GM12878 (cell line): ENCODE data around the gene CEP135. TPM values are rescaled to one million over a fixed set of nuclear protein-coding genes. Genes with fewer than 3 reads are reported as not detected.

Source experiments
- GABPA ChIP-seq: IDR thresholded peaks from 2 replicates; pipeline ENCODE4 v1.6.1; 2014; ENCODE audit warnings: antibody characterized with exemption, low read depth, mild to moderate bottlenecking, inconsistent platforms
- KAT2A ChIP-seq: conservative IDR thresholded peaks from 2 replicates; pipeline ENCODE4 v1.6.1; 2011; ENCODE audit warnings: low read depth, low read length; ENCODE audit not compliant: control insufficient read depth
- POU2F2 ChIP-seq: IDR thresholded peaks from 3 replicates; pipeline ENCODE4 v1.6.1; 2011; ENCODE audit warnings: low read depth, mild to moderate bottlenecking, low read length, borderline replicate concordance
- SP1 ChIP-seq: IDR thresholded peaks from one replicate; pipeline ENCODE4 v1.6.1; 2011; ENCODE audit warnings: low read depth, low read length
- SREBF1 ChIP-seq: IDR thresholded peaks from 2 replicates; pipeline ENCODE4 v1.6.1; 2012; ENCODE audit warnings: mild to moderate bottlenecking, low read length
- ZZZ3 ChIP-seq: IDR thresholded peaks from 2 replicates; pipeline ENCODE4 v1.6.1; 2011; ENCODE audit warnings: low read depth; ENCODE audit not compliant: control insufficient read depth, insufficient read length
- polyA plus RNA-seq, 11 experiments: library from polyadenylated mRNA; depleted of rRNA in 4 of 11; unstranded in 6 of 11; stranded (reverse) in 5 of 11; fragments of >200 nt; fragmentation: Nextera tagmentation in 4 of 11; fragmentation: Illumina TruSeq in 1 of 11; extraction: Ambion mirVana in 4 of 11; extraction: Trizol in 1 of 11; gene quantifications; 1 replicate in 1 of 11; 2 replicates in 10 of 11; pipeline versions ENCODE4 v1.2.1 to v1.2.3, GENCODE V29; 2011 to 2016; ENCODE audit warnings: inconsistent platforms in 2 of 11, missing spikeins in 2 of 11, low read depth in 1 of 11
- total RNA-seq, 4 experiments: library from RNA; depleted of rRNA in 3 of 4; stranded (reverse); fragments of >200 nt in 3 of 4; fragmentation: Illumina TruSeq in 1 of 4; extraction: Trizol in 1 of 4; gene quantifications; 2 replicates each; pipeline versions ENCODE4 v1.2.1 to v1.2.3, GENCODE V29; 2013 to 2021
- TF ChIP-seq, protein P1 (sequence below): IDR thresholded peaks from 2 replicates; pipeline ENCODE4 v1.6.1; 2011; ENCODE audit warnings: mild to moderate bottlenecking, low read depth, low read length, moderate library complexity; ENCODE audit not compliant: insufficient replicate concordance
- TF ChIP-seq, protein P2 (sequence below): fragments of 450-650 bp; formaldehyde crosslinking; IDR thresholded peaks from 2 replicates; pipeline ENCODE4 v1.4.0; 2022; ENCODE audit warnings: mild to moderate bottlenecking, moderate library complexity
- TF ChIP-seq, protein P3 (sequence below): IDR thresholded peaks from 2 replicates; pipeline ENCODE4 v1.6.1; 2012; ENCODE audit warnings: improper control_type of control experiment, low read depth, low read length; ENCODE audit not compliant: insufficient replicate concordance
- TF ChIP-seq, protein P4 (sequence below): fragments of 450-650 bp; IDR thresholded peaks from 2 replicates; pipeline ENCODE4 v1.6.1; 2018; ENCODE audit warnings: borderline replicate concordance, mild to moderate bottlenecking; ENCODE audit not compliant: partially characterized antibody
- TF ChIP-seq, protein P5 (sequence below): fragments of 450-650 bp; IDR thresholded peaks from 2 replicates; pipeline ENCODE4 v1.6.1; 2017; ENCODE audit warnings: mild to moderate bottlenecking, moderate library complexity

CEP135 gene
- total and polyA plus RNA-seq, 10 of the 15 experiments (the other 5 are each of a cell fraction or from before 2014, with no cell fraction given) = 2.9 to 13.6 (median 10.1) TPM

DNA sequence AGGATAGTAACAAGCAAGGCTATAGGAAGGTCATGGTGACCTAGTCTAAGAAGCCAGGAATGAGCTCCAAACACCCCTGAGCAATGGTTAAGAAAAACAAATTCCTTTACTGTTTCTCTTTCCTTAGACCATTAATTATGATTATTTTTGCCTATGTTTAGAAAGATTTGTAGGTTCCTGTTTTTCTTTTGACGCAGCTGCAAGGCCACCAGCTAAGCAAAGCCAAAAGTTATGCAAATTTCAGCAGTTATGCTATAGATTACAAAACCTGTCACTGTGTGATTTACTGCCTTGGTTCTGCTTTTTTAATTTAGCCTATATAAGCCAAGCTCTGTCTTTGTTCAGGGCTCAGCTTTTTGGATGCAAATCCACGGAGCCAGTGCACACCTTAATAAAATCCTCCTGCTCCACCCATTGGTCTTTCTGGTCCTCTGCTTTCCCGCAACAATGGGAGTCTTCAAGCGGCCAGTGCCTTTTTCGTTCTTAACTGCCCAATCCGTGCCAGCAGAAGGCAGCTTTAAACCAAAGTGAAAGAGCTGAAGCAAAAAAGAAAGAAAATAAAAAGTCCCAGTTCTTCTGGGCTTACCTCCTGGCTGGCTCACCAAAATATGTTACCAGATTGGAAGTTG is 1.4 kb upstream of the CEP135 start (continued):
- TF ChIP-seq, protein P1, sequence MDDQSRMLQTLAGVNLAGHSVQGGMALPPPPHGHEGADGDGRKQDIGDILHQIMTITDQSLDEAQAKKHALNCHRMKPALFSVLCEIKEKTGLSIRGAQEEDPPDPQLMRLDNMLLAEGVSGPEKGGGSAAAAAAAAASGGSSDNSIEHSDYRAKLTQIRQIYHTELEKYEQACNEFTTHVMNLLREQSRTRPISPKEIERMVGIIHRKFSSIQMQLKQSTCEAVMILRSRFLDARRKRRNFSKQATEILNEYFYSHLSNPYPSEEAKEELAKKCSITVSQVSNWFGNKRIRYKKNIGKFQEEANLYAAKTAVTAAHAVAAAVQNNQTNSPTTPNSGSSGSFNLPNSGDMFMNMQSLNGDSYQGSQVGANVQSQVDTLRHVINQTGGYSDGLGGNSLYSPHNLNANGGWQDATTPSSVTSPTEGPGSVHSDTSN = peak; percentile 89
- no peak for TF ChIP-seq GABPA
- TF ChIP-seq, protein P2, sequence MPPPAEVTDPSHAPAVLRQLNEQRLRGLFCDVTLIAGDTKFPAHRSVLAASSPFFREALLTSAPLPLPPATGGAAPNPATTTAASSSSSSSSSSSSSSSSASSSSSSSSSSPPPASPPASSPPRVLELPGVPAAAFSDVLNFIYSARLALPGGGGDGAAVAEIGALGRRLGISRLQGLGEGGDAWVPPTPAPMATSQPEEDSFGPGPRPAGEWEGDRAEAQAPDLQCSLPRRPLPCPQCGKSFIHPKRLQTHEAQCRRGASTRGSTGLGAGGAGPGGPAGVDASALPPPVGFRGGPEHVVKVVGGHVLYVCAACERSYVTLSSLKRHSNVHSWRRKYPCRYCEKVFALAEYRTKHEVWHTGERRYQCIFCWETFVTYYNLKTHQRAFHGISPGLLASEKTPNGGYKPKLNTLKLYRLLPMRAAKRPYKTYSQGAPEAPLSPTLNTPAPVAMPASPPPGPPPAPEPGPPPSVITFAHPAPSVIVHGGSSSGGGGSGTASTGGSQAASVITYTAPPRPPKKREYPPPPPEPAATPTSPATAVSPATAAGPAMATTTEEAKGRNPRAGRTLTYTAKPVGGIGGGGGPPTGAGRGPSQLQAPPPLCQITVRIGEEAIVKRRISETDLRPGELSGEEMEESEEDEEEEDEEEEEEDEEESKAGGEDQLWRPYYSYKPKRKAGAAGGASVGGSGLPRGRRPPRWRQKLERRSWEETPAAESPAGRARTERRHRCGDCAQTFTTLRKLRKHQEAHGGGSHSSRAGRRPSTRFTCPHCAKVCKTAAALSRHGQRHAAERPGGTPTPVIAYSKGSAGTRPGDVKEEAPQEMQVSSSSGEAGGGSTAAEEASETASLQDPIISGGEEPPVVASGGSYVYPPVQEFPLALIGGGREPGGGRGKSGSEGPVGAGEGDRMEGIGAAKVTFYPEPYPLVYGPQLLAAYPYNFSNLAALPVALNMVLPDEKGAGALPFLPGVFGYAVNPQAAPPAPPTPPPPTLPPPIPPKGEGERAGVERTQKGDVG (CRISPR knock-in tag) = no peak
- TF ChIP-seq, protein P3, sequence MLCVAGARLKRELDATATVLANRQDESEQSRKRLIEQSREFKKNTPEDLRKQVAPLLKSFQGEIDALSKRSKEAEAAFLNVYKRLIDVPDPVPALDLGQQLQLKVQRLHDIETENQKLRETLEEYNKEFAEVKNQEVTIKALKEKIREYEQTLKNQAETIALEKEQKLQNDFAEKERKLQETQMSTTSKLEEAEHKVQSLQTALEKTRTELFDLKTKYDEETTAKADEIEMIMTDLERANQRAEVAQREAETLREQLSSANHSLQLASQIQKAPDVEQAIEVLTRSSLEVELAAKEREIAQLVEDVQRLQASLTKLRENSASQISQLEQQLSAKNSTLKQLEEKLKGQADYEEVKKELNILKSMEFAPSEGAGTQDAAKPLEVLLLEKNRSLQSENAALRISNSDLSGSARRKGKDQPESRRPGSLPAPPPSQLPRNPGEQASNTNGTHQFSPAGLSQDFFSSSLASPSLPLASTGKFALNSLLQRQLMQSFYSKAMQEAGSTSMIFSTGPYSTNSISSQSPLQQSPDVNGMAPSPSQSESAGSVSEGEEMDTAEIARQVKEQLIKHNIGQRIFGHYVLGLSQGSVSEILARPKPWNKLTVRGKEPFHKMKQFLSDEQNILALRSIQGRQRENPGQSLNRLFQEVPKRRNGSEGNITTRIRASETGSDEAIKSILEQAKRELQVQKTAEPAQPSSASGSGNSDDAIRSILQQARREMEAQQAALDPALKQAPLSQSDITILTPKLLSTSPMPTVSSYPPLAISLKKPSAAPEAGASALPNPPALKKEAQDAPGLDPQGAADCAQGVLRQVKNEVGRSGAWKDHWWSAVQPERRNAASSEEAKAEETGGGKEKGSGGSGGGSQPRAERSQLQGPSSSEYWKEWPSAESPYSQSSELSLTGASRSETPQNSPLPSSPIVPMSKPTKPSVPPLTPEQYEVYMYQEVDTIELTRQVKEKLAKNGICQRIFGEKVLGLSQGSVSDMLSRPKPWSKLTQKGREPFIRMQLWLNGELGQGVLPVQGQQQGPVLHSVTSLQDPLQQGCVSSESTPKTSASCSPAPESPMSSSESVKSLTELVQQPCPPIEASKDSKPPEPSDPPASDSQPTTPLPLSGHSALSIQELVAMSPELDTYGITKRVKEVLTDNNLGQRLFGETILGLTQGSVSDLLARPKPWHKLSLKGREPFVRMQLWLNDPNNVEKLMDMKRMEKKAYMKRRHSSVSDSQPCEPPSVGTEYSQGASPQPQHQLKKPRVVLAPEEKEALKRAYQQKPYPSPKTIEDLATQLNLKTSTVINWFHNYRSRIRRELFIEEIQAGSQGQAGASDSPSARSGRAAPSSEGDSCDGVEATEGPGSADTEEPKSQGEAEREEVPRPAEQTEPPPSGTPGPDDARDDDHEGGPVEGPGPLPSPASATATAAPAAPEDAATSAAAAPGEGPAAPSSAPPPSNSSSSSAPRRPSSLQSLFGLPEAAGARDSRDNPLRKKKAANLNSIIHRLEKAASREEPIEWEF = no peak
- TF ChIP-seq, protein P4, sequence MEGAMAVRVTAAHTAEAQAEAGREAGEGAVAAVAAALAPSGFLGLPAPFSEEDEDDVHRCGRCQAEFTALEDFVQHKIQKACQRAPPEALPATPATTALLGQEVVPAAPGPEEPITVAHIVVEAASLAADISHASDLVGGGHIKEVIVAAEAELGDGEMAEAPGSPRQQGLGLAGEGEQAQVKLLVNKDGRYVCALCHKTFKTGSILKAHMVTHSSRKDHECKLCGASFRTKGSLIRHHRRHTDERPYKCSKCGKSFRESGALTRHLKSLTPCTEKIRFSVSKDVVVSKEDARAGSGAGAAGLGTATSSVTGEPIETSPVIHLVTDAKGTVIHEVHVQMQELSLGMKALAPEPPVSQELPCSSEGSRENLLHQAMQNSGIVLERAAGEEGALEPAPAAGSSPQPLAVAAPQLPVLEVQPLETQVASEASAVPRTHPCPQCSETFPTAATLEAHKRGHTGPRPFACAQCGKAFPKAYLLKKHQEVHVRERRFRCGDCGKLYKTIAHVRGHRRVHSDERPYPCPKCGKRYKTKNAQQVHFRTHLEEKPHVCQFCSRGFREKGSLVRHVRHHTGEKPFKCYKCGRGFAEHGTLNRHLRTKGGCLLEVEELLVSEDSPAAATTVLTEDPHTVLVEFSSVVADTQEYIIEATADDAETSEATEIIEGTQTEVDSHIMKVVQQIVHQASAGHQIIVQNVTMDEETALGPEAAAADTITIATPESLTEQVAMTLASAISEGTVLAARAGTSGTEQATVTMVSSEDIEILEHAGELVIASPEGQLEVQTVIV = no peak
- TF ChIP-seq POU2F2 = peak; percentile 75; the same call in 1 of the 3 replicates
- TF ChIP-seq, protein P5, sequence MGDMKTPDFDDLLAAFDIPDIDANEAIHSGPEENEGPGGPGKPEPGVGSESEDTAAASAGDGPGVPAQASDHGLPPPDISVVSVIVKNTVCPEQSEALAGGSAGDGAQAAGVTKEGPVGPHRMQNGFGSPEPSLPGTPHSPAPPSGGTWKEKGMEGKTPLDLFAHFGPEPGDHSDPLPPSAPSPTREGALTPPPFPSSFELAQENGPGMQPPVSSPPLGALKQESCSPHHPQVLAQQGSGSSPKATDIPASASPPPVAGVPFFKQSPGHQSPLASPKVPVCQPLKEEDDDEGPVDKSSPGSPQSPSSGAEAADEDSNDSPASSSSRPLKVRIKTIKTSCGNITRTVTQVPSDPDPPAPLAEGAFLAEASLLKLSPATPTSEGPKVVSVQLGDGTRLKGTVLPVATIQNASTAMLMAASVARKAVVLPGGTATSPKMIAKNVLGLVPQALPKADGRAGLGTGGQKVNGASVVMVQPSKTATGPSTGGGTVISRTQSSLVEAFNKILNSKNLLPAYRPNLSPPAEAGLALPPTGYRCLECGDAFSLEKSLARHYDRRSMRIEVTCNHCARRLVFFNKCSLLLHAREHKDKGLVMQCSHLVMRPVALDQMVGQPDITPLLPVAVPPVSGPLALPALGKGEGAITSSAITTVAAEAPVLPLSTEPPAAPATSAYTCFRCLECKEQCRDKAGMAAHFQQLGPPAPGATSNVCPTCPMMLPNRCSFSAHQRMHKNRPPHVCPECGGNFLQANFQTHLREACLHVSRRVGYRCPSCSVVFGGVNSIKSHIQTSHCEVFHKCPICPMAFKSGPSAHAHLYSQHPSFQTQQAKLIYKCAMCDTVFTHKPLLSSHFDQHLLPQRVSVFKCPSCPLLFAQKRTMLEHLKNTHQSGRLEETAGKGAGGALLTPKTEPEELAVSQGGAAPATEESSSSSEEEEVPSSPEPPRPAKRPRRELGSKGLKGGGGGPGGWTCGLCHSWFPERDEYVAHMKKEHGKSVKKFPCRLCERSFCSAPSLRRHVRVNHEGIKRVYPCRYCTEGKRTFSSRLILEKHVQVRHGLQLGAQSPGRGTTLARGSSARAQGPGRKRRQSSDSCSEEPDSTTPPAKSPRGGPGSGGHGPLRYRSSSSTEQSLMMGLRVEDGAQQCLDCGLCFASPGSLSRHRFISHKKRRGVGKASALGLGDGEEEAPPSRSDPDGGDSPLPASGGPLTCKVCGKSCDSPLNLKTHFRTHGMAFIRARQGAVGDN = no peak
- no peak for TF ChIP-seq SREBF1
- no peak for TF ChIP-seq ZZZ3
- no peak for TF ChIP-seq SP1
- TF ChIP-seq KAT2A = no peak
